GM18502 (cell line): ENCODE results near the gene PRR33.

ENCODE experiments used
- ATAC-seq: cut with Tn5 transposase; IDR thresholded peaks from one replicate; pipeline ENCODE4 v1.9.1; 2021; ENCODE audit warnings: mild to moderate bottlenecking; ENCODE audit not compliant: unreplicated experiment, poor library complexity

The PRR33 gene

GRCh38 chr11:1928470-1928890, 36.8 kb upstream of the PRR33 start:
- ATAC-seq: no peak

- no peak for ATAC-seq
Measured at GRCh38 chr11:1927848-1928469, 36.3 kb upstream of the PRR33 start.

- ATAC-seq: no peak
Measured at GRCh38 chr11:1927026-1927847, 35.5 kb upstream of the PRR33 start.

GRCh38 chr11:1926156-1927025, 34.7 kb upstream of the PRR33 start:
- no peak for ATAC-seq

GRCh38 chr11:1925373-1926155, 33.9 kb upstream of the PRR33 start:
- no peak for ATAC-seq

GRCh38 chr11:1924646-1925372, 33.1 kb upstream of the PRR33 start:
- ATAC-seq: no peak

- no peak for ATAC-seq
Measured at GRCh38 chr11:1924181-1924580, 32.5 kb upstream of the PRR33 start.

GRCh38 chr11:1923201-1923956, 31.7 kb upstream of the PRR33 start:
- ATAC-seq: no peak

GRCh38 chr11:1922481-1923081, 30.9 kb upstream of the PRR33 start:
- no peak for ATAC-seq

- no peak for ATAC-seq
Measured at GRCh38 chr11:1921574-1922141, 30.0 kb upstream of the PRR33 start.

- no peak for ATAC-seq
Measured at GRCh38 chr11:1920909-1921573, 29.3 kb upstream of the PRR33 start.

GRCh38 chr11:1920128-1920908, 28.6 kb upstream of the PRR33 start:
- ATAC-seq: no peak

- ATAC-seq: no peak
Measured at GRCh38 chr11:1919391-1920127, 27.9 kb upstream of the PRR33 start, which contains the start of gene TNNT3. Gene TNNT3, plus strand, starts transcription at chr11:1919703. Its CDS starts 3,172 bp downstream, at chr11:1922875.

GRCh38 chr11:1918436-1919315, 27.0 kb upstream of the PRR33 start:
- no peak for ATAC-seq
